GM18517 (cell line): ENCODE data around the gene FAM53B.
A peak's percentile ranks its signal among the peaks of the same experiment; 100 is the strongest.
"Not testable (repeated sequence)": the region's sequence is repeated elsewhere in the genome, so short reads cannot be mapped to it uniquely, and the experiment has no call there.

ENCODE experiments used
- ATAC-seq: cut with Tn5 transposase; IDR thresholded peaks from one replicate; pipeline ENCODE4 v1.9.1; 2021; ENCODE audit warnings: mild to moderate bottlenecking, moderate library complexity; ENCODE audit not compliant: unreplicated experiment

Gene FAM53B

GRCh38 chr10:124744102-124745050, at the start of gene FAM53B:
Gene FAM53B, minus strand, starts transcription at chr10:124744378. Its CDS starts 37,665 bp downstream, at chr10:124706713.
- ATAC-seq: peak; percentile 49

- ATAC-seq: no peak
These were observed 48.8 kb upstream of the FAM53B start for GRCh38 chr10:124792998-124793352.

GRCh38 chr10:124791547-124792348, 47.6 kb upstream of the FAM53B start, which contains the start of gene EEF1AKMT2:
Gene EEF1AKMT2, minus strand, starts transcription at chr10:124791887. Its CDS starts 54 bp downstream, at chr10:124791833.
- peak; percentile 79 for ATAC-seq

- not testable (repeated sequence) for ATAC-seq
These were observed 38.7 kb upstream of the FAM53B start for GRCh38 chr10:124782900-124783299.

GRCh38 chr10:124768791-124769190, 24.6 kb upstream of the FAM53B start:
- ATAC-seq: no peak

GRCh38 chr10:124765256-124765655, 21.1 kb upstream of the FAM53B start:
- ATAC-seq: no peak

GRCh38 chr10:124763267-124763666, 19.1 kb upstream of the FAM53B start:
- ATAC-seq: no peak

GRCh38 chr10:124762281-124762680, 18.1 kb upstream of the FAM53B start:
- no peak for ATAC-seq

- no peak for ATAC-seq
These were observed 12.2 kb upstream of the FAM53B start for GRCh38 chr10:124756156-124756903.

- no peak for ATAC-seq
These were observed 11.4 kb upstream of the FAM53B start for GRCh38 chr10:124755581-124755980.

GRCh38 chr10:124754227-124754626, 10.0 kb upstream of the FAM53B start:
- ATAC-seq: no peak

- no peak for ATAC-seq
These were observed 4.9 kb upstream of the FAM53B start for GRCh38 chr10:124748953-124749645.

- no peak for ATAC-seq
These were observed 4.0 kb upstream of the FAM53B start for GRCh38 chr10:124748166-124748565.

GRCh38 chr10:124747745-124748144, 3.6 kb upstream of the FAM53B start:
- no peak for ATAC-seq

GRCh38 chr10:124746992-124747391, 2.8 kb upstream of the FAM53B start:
- no peak for ATAC-seq

- ATAC-seq: not testable (repeated sequence)
These were observed 2.3 kb upstream of the FAM53B start for GRCh38 chr10:124746447-124746846.

GRCh38 chr10:124745673-124746072, 1.5 kb upstream of the FAM53B start:
- no peak for ATAC-seq

- no peak for ATAC-seq
These were observed 1.1 kb upstream of the FAM53B start for GRCh38 chr10:124745252-124745651.

GRCh38 chr10:124743191-124744101, 732 bp downstream of the FAM53B start:
- peak; percentile 27 for ATAC-seq
